Iris pigment epithelial cell (primary cell): ENCODE data around the gene PPFIBP2.
"Not testable (repeated sequence)": the region's sequence is repeated elsewhere in the genome, so short reads cannot be mapped to it uniquely, and the experiment has no call there.

Experiments
- DNase-seq: peaks from one replicate; pipeline ENCODE4 v3.0.0-alpha.2; 2011; ENCODE audit warnings: low read depth

Gene PPFIBP2

DNA sequence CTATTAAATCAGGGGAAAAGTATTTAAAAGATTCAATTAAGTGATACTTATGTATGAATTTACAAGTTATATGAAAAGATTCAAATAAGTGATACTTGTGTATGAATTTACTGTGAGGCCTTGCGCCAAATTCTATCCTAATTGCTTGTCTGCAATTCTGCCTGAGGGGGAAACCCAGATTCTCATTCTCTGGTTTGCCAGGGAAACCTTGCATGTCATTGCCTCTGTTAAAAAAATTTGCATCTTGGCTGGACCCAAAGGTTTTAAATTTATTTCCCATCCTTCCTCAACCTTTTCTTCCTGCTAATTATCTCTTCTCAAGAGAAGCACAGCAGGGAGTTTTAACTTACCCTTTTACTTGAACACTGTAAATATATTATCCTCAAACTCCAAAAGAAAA is 14.7 kb upstream of the PPFIBP2 start:
- DNase-seq = no peak

DNA sequence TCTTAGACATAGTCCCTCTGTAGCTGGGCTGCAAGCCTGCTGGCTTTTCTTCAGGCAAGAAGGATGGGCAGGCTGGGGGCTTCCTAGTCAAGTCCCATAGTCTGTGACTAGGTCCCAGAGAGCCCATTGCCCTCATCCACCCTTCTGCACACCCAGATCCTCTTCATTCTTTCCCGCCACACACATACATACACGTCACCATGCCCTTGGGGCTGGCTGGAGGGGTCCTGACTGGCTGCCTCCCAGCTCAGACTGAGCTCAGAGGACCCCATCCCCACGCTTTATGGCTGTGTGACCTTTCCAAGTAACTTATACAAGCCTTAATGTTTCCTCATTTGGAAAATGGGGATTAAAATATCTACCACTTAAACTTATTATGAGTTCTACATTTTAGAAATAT is 13.5 kb upstream of the PPFIBP2 start:
- DNase-seq = no peak

DNA sequence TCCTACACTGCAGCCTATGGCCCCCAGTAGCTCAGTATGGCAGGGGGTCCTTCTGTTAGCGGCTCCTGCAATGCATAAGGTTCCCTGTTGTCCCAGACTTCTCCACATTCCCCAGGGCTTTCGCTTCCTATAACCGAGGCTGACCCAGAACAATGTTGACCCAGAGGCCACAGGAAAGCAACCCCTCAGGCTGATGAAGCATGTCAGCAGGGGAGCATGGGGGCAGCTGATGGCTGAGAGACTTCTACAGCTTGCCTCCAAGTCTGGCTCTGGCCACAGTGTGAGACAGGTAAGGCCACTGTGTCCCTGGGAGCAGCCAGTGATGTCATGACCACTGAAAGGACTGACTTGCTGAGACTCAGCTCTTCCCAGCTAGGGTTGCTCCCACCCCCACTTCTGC is 12.5 kb upstream of the PPFIBP2 start:
- DNase-seq = no peak

DNA sequence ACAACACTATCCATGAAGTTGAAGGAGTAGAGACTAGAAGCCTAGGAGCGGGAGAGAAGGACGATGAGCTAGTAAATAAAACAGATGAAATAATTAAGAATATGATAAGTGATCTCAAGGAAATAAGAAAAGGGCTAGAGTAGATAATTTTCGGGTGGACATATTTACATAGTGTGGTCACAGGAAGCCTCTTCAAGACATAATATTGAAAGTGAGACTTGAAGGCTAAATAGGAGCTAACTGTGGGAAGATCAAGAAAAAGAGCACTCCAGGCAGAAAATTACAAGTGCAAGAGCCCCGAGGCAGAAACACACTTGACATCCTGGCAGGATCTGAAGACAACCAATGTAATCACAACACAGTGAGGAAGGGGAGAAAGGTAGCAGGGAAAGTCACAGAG is 11.9 kb upstream of the PPFIBP2 start:
- no peak for DNase-seq

DNA sequence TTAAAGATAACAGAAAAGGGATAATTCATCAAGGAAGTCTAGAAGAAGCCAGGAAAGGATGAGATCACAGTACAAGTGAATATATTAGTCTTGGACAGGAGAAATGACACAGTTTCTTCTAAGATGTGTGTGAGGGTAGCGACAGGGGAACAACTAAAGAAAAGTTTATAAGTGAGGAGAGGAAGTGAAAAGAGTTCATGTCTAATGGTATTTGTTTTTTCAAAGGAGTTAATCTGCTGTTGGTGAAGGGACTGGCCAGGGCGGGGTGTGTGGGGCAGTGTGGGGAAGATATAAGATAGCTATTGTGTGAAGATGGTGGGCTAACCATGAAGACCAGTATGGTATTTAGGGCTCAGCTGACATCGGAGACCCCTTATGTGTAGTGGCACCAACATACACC is 7.6 kb upstream of the PPFIBP2 start:
- DNase-seq = no peak

DNA sequence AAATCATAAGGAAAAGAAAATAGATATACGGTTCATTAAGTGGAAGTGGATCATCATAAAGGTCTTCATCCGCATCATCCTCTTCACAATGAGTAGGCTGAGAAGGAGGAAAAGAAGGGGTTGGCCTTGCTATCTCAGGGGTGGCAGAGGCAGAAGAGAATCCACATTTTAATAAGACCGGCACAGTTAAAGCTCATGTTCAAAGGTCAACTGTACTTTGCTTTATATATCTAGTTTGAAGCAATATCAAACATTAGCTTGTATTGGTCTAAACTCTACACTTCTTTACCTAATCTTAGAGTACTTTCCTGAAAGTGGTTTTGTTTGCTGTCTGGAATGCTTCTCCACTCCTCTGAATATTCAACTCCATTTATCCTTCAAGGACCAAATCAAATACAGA is 5.7 kb upstream of the PPFIBP2 start:
- no peak for DNase-seq

DNA sequence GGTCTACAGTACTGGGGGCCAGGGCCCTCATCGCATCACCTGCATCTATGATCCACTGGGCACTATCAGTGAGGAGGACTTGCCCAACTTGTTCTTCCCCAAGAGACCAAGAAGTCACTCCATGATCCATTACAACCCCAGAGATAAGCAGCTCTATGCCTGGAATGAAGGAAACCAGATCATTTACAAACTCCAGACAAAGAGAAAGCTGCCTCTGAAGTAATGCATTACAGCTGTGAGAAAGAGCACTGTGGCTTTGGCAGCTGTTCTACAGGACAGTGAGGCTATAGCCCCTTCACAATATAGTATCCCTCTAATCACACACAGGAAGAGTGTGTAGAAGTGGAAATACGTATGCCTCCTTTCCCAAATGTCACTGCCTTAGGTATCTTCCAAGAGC is 3.8 kb upstream of the PPFIBP2 start:
- no peak for DNase-seq

DNA sequence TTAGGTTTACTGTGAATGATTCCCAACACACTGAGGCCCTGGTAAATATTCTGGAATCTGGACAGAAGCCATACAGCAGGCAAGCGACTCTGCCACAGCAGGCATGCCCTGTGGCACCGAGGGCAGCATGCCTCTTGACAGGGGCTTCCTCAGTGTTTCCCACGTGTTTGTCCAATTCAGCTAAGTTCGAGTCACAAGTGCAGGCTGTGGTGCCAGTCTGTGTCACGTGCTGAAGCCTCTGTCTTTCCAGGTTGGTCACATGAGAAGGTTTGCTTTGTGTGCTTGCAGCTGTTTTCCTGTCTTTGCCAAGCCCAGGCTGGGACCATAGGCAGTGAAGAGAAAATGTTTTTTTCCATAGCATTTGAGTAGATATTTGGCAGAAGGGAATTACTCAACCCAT is 2.4 kb upstream of the PPFIBP2 start:
- no peak for DNase-seq

DNA sequence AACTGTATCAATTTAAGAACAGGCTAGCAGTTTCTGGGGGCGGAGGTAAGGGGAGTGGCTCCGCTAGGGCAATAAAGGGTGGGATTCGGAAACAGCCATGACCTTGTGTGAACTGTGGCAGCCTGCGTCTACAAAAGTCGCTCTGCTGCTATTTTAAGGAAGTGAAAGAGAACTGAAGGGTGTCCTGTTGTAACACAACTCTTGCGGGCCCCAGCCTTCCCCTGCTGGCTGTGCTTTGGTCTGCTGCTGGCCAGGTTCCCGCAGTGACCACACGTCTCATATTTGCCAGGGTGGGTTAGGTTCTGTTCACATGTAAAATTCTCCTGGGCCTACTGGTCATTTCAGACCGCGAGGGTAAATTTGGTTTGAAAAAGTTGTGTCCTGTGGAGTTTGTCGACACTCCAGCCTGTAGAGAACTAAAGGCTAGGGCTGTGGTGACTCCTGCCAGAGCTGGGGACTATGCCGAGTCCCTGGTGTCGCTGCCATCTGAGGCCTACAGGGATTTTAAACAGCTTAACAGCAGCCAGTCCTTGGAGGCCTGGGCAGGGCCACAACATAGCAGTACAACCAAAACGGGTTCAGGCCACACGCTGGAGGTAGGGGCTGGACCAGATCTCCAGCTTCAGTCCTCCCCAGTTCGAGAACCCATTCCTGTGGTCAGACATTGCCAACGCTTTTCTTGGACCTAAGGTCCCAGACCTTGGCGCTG is 1.1 kb upstream of the PPFIBP2 start:
- DNase-seq = peak; percentile 15

DNA sequence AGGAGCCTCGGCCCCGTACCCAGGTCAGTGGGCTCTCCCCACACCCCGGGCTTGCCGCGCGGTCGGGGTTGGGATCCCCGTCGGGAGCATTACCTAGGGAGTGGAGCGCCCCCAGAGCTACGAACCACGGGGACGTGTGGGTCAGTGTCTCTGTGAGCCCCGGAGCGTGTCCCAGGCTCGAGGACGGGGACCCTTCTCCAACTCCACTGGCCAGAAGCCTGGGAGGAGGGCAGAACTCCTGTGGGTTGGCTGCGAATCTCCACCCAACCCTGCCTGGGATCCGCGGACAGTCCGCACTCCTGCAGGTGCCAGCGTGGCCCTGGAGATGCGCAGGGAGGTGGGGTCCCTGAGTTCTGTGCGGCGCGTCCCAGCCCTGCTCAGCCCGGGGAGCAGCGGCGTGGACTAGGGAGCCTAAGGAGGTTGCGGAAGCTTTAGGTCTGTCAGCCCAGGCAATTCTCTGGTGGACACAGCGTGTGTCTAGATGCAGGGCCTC is 346 bp downstream of the PPFIBP2 start:
- DNase-seq = no peak

DNA sequence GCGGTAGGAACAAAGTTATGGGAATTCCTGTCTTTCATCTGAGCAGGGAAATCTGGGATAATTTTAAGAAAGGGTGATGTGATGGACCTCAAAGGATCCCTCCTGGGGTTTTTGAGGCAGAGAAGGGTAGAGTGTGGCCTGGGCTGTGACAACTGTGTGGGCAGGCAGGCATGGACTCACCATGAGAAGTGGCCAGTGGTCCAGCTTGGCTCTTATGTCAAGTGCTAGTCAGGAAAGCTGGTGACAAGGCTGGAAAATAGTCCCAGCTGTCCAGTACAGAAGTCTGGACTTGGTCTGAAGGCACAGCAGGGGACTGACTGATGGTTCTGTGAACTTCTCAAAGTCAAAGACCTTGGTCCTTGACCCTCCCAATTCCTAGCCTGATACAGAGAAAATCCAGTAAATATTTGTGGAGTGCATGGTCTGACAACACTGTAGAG is 1.7 kb downstream of the PPFIBP2 start:
- no peak for DNase-seq

DNA sequence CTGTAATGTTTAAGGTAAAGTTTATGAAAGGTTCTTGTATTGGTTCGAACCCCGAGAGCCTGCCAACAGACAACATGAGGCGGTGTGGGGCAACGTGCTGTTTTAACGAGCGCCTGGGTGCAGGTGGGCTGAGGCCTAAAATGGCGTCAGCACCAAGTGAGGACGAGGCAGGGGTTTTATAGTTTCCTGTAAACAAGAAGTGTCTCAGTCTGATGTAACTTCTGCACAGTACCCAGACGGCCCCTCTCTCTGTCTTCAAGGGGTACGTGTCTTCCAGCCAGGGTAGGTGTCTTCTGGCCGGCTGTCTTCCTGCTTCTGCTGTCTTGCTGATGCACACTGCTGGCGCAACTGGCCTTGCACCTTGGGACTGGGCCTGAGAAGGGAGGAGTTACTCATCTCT is 2.7 kb downstream of the PPFIBP2 start:
- DNase-seq = no peak

DNA sequence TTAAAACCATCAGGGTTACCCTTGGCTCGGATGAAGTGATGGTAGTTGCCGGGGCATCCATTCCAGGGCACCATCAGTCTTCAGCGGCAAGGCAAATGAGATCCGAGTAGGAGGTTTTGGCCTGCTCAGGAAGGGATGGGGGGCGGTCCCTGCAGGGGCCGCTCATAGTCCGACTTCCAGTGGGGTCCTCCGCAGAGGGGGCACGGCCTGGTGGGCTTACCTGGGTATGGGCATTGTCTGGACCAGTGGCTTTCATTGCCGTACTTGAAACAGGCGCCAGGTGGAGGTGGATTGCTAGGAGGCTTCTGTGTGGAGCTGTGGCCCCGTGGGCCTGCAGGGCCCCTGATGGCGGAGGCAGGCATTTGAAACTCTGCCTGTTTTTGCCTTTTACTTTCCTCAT is 3.9 kb downstream of the PPFIBP2 start:
- DNase-seq = not testable (repeated sequence)

DNA sequence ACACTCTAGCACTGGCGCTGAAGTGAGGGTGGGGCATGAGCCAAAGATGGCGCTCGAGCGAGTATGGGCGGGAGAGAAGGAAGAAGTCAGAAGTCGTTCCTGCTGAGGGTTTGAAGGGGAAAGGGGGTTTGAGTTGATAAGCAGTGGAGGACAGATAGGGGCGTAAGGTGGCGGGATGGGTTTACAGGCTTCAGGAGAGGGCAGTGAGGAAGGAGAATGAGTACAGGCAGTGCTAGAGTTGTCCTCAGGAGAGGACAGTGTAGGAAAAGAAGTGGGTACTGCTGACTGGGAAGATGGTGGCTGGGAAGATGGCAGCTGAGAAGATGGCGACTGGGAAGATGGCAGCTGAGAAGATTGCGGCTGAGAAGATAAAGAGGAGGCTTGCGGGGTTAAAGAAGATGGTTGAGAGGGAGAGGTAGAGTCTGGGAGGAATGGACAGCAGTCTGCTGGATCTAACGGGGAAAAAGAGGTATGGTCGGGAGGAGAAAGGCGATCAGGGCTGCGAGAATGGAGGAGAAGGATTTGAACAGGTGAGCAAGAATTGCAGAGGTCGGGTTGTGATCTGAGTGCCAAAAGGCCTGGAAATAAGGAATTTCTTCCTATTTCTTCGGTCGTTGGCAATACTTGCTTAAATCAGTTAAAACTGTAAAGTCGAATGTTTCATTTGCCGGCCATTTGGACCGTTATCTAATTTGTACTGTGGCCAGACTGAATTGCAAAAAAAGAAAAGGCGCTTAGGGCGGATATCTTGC is 5.2 kb downstream of the PPFIBP2 start:
- no peak for DNase-seq

DNA sequence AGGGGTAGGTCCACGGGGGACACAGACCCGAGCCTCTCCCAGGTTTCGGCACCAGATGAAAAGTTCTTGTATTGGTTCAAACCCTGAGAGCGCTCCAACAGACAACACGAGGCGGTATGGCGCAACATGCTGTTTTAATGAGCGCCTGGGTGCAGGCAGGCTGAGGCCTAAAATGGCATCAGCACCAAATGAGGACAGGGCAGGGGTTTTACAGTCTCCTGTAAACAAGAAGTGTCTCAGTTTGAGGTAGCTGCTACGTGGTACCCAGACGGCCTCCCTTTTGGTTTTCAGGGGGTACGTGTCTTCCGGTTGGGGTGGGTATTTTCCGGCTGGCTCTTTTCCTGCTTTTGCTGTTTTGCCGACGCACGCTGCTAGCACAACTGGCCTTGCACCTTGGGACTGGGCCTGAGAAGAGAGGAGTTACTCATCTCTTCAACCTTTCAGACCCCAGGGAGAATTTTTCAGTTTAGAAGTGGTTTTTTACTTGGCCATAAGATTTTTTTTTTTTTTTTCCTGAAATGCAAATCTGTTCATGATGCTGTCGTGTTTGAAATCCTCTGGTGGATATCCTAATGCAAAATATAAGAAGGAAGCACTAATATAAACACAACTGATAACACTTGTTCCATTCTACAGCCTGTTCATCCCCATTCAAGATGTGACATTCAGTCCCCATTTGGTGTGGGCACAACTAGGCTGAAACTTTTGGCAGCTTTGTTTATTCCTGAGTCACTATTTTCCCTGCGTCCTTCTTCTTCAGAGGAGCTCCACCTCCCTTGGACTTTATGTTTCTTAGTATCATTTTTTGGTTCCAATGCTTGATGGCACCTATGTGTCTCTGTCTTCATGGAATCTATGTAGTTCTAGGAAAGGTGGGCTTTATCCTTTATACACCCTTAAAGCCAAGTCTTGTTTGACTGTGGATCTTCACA is 6.5 kb downstream of the PPFIBP2 start:
- no peak for DNase-seq

DNA sequence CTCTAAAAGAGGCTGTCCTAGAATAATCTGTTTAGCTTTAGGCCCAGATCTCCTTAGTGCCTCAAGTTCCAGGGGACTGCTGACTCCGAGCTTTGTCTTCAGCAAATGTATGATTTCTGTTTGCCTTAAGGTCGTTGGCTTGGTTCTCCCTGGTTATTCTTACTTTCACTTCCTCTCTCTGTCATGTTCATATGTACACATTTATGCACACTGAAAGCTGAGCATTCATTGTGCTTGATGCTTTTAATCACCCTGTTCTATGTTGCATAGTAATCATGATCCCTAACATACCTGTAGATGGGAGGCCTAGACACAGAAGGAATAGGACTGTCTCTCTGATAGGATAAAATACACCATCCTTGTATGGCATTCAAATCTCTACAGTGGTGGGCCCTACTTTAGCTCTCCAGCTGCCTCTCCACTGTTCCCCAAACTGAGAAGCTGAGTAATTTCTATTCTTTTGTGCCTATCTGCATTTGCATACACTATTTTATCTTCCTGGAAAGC is 7.2 kb downstream of the PPFIBP2 start:
- DNase-seq = no peak

DNA sequence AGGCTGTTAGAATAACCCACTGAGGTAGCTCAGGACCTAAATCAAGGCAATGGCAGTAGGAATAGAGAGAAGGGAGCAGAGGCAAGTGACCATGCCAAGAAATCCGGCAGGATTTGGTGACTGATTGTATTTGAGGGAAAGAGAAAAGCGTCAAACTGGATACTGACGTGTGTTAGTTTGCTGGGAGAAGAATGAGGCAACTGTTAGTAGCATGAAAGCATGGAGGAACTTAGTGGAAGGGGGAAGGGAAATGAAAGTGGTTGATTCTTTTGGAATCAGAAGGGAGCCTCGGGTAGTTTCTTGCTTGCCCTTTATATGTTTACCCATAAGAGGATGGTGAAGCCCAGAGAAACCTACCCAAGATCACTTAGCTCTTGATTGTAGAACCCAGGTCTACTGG is 8.3 kb downstream of the PPFIBP2 start:
- no peak for DNase-seq

DNA sequence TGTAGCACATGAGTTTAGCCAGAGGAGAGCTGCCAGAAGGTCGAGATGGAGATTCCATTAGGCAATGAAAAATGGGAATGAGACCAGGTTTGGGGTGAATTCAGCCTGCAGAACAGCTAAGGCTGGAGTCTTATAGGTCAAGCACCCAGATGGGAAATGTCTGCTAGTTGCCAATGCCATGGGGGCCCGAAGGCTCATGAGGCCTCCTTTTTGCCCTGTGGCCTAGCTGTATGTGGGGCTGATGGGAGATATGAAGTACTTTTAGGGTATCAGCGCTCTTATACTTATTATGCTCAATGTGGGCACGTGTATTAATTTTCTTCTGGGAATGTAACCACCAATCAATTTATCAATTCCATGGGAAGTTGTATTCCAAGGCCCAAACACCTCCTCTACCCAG is 8.7 kb downstream of the PPFIBP2 start:
- DNase-seq = no peak

DNA sequence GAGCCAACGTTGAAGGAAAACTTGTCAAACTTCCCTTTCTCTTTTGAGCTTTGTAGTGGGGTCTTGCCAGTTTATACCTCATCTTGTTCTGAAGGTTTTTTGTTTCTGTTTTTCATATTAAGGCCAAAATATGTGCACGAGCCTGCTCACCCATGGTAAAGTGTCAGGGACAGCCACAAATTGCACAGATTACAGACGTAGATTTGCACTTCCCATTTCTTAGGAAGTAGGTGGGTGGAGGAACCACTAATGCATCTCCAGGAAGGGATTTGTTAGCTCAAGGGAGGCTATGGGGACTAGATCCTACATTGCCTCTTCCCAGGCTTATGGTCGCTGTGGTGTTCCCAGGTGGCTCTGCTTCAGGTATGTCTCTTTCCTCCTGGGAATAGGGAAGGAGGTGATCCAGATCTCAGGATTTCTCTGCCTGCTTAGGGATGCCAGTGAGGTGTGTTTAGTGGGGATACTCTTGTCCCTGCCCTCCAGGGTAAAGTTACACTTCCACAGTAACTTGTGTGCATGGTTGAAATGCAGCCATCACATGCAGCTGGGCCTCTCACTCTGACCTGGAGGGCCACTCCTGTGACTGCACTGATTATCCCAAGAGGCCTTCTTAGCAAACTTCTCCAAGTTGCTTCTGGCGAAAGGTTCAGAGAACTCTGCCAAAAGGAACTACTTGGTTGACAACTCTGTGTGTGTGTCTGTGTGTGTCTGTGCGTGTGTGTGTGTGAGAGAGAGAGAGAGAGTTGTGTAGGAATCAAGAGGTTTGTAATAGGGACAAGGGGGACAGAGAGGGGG is 9.8 kb downstream of the PPFIBP2 start:
- no peak for DNase-seq

DNA sequence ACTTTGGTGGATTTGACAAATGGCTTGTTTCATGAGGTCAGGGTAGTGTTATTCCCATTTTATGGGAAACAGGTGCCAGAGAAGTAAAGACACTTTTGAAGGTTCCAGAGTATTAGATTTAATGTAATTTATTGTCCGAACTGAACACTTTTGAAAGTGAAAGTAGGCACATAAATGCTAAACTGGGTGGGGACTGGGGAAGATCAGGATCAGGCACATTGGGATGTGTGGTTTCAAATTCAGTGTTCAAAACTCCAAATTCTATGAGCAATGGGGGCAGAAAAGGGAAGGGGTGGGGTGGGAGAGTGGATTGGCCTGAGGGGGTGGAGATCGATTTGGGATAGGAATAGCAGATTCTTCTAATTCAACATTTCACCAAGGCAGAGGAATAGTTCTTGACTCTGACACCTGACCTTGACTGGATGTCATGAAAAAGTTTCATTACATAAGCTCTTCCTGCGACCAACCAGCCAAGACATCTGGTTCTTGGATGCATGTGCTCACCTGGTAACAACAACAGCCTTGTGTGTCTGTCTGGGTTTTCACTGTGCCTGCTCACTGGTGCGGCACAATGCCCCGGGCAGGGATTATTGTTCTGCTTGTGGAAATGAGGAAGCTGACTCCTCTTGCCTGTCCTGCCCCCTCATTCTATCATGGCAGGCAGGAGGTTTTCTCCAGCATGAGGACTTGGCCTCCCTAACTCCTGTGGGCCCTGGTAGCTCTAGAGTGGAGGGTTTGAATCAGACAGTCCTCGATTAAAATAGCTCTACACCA is 10.8 kb downstream of the PPFIBP2 start:
- no peak for DNase-seq

DNA sequence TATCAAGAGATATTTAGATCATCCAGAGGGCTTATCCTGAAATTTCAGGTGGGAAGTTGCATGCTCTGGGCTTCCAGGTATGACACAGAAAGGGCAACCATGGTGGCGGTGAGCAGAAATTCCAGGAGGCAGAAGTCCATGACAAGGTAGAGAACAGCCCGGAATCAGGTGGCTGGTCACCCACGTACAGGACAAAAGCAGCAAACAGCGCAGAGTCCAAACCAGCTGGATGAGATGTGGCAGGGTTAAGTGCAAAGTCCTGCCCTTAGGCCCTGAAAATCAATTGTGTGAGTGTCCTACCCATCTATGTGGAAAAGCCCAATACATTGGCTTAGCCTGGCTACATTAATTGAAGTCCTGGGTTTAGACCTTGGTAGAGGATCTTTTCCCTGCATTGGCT is 11.6 kb downstream of the PPFIBP2 start:
- no peak for DNase-seq
